NK-92 (cell line): ENCODE measurements around the gene EDEM1.

Experiments used
- DNase-seq: peaks from one replicate; lab custom pipeline; 2025; ENCODE audit not compliant: unreplicated experiment; lab: John Stamatoyannopoulos, UW

EDEM1 gene

DNA sequence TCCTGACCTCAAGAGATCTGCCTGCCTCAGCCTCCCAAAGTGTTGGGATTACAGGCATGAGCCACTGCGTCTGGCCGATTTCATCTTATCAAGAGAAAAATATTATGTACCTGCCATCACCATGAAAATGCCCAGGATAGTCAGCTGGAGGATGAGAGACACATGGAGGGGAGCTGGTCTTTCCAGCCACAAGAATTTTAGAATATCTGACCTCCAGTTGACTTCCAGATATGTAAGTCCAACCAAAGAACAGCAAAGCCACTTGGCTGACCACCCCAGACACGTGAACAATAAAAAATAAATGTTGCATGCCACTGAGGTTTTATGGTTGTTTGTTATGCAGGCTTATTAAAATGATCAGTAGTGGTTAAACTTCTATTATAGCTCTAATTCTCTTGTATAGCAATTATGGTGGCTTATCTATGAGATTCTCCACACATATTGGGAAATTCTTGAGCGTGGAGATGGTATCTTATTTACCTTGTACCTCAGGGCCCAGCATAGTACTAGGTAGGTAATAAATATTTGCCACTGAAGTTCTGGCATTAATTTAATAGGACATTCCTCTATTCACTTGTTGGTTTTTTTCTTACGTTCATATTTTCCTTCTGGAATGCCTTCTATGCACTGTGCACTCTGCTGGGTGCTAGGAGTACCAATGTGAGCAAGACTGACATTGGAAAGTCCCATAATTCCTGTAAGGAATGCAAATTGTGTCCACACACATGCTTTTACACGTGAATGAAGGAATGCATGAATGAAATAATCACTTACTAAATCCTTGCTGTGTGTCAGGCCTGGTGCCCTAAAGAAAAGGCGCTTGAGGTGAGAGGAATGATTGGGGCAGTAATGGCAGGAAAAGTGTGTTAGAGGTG, 77.6 kb downstream of the EDEM1 start:
- DNase-seq, result no peak

DNA sequence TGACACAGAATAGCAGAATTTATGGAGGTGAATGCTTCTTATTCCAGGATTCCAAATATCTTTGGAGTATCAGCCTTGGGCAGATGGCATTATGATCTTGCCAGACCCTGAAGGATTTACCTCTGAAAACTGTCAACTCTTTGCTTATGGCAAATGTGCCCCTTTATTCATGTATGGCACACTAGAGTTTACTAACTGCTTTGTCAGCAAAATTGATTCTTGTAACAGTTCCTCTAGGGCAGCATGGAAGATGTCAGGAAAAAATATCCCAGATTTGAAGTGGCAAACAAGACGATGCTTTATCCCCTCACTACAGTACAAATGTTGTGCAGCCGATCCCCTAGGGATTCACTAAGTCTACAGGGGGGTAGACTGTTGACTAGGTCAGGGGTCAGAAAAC, 79.7 kb downstream of the EDEM1 start:
- no peak for DNase-seq

DNA sequence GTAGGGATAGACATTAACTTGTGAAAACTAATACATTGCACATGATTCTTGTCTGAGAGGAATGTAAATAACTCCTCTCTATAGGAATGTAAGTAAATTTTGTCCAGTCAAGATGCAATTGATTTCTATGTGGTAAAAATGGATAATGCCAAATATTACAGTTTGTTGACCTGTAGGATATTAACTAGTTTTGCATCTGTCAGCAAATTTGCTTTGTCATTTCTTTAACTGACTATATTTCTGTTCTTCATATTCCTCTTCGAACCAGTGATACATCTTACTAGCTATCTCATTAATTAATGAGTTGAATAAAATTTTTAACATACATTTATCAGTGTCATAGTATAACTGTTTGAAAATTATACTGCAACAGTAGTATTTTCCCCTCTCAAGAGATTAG, 80.4 kb downstream of the EDEM1 start:
- no peak for DNase-seq
